Measurements from ENCODE around the gene SPECC1.
A peak's percentile ranks its signal among the peaks of the same experiment; 100 is the strongest.
"Not testable (repeated sequence)": the region's sequence is repeated elsewhere in the genome, so short reads cannot be mapped to it uniquely, and the experiment has no call there.

SPECC1 gene

DNA sequence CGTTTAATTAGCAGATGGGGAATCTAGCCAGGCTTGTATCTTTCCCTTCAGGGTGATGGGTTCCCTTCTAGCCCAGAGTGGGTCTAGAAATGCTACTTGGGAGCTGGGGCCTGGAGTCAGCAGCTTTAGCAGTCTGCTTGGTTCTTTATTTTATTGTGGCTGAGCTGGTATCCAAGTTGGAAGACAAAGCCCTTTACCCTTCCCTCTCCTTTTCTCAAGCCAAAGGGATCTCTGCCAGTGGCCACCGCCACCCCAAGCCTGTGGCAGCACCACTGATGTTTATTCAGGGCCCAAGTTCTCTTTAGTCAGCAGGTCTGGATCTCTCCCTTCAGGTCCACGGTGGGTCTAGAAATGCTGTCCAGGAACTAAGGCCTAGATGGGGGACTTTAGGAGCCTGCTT lies 215.2 kb downstream of the SPECC1 start:
- Histone ChIP-seq H3K4me3 (replicated peaks; ENCODE audit: low read depth, low read length) (no peak overlapping the region), H3K27me3 (replicated peaks; ENCODE audit: control insufficient read depth, insufficient read depth, low read length) (no peaks in the 10 kb centered on the region), H3K36me3 (ENCODE audit: control insufficient read depth, insufficient read depth, low read length) (peaks cover 6% of the 10 kb centered on the region)
- DNase-seq (ENCODE audit: extremely low read depth, insufficient read length) = no peak
- TF ChIP-seq, protein P1, sequence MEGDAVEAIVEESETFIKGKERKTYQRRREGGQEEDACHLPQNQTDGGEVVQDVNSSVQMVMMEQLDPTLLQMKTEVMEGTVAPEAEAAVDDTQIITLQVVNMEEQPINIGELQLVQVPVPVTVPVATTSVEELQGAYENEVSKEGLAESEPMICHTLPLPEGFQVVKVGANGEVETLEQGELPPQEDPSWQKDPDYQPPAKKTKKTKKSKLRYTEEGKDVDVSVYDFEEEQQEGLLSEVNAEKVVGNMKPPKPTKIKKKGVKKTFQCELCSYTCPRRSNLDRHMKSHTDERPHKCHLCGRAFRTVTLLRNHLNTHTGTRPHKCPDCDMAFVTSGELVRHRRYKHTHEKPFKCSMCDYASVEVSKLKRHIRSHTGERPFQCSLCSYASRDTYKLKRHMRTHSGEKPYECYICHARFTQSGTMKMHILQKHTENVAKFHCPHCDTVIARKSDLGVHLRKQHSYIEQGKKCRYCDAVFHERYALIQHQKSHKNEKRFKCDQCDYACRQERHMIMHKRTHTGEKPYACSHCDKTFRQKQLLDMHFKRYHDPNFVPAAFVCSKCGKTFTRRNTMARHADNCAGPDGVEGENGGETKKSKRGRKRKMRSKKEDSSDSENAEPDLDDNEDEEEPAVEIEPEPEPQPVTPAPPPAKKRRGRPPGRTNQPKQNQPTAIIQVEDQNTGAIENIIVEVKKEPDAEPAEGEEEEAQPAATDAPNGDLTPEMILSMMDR (IDR thresholded peaks at IDR 0.05; ENCODE audit: insufficient read depth, low read length, poor library complexity, severe bottlenecking) = no peak

DNA sequence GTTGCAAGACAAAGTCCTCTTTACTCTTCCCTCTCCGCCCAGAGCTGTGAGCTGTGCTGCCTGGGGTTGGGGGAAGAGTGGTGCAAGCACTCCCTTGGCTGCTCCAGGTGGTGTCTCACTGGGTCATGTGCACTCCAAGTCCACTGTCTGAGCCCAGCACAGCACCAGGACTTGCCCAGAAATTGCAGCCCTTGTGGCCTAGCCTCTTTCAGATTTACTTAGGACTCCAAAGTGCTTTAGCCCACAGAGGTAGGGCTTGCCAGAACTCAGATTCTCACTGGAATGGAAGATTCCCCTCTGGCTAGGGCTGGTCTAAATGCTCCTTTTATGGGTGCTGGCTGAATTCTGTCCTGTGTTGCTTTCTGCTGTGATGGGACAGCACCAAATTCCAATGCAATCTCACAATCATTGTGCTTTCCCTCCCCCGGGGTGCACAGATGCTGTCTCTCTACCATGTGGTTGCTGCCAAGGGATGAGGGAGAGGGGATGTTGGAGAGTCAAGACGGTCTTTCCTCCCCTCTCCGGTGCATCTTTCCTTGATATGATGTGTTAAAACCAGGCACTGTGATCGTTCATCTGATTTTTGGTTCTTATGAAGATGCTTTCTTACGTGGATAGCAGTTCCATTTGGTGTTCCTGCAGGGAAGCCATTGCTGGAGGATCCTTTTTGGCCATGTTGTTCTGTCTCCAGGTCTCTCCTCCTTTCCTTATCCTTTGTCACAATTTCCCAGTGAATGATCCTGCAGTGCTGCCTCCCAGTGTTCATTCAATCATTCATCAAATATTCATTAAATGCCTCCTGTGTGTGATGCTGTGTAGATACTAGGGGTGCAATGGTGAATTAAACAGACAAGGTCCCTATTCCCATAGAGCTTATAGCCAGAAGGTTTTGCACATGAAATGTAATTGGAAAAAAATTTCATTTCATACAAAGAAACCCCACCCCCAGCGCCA lies 216.3 kb downstream of the SPECC1 start:
- TF ChIP-seq, protein P1 (IDR thresholded peaks at IDR 0.05; ENCODE audit: insufficient read depth, low read length, poor library complexity, severe bottlenecking) = no peak
- no peaks in the 10 kb centered on the region for H3K27me3 ChIP-seq (replicated peaks; ENCODE audit: control insufficient read depth, insufficient read depth, low read length)
- H3K4me3 ChIP-seq (replicated peaks; ENCODE audit: low read depth, low read length) = no peak overlapping the region
- DNase-seq (ENCODE audit: extremely low read depth, insufficient read length) = no peak
- H3K36me3 ChIP-seq (ENCODE audit: control insufficient read depth, insufficient read depth, low read length) = peaks cover 6% of the 10 kb centered on the region

DNA sequence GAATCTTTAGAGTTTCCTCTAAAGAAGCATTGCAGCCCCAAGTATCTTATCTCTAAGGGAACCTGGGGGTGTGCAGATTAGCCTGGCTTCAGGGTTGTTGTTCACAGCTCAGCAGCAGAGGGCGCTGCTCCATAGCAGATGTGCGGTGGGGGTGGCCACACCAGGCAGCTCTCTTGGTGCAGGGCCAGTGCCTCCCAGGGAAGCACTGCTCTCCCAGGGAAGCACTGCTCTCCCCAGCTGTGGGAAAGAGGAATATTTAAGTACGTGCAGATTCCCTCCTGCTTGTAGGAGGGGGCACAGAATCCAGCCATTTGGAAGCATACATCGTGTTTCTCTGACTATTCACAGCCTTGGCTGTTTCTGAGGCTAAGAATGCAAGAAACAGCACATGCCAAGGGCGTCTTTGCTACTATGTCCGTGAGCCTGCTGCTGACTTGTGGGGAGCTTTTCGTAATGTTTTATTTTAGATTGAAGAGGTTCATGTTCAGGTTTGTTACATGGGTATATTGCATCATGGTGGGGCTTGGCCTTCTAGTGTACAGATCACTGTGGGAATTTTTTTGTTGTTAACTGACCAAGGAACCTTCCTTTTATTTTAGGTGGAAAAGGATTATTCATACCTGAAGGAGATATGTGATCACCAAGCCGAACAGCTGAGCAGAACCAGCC lies 217.8 kb downstream of the SPECC1 start:
- DNase-seq (ENCODE audit: extremely low read depth, insufficient read length) = peak; percentile 22
- no peaks in the 10 kb centered on the region for H3K27me3 ChIP-seq (replicated peaks; ENCODE audit: control insufficient read depth, insufficient read depth, low read length)
- no peak overlapping the region for H3K4me3 ChIP-seq (replicated peaks; ENCODE audit: low read depth, low read length)
- TF ChIP-seq, protein P1 (IDR thresholded peaks at IDR 0.05; ENCODE audit: insufficient read depth, low read length, poor library complexity, severe bottlenecking) = peak; percentile 85
- peaks cover 7% of the 10 kb centered on the region for H3K36me3 ChIP-seq (ENCODE audit: control insufficient read depth, insufficient read depth, low read length)

DNA sequence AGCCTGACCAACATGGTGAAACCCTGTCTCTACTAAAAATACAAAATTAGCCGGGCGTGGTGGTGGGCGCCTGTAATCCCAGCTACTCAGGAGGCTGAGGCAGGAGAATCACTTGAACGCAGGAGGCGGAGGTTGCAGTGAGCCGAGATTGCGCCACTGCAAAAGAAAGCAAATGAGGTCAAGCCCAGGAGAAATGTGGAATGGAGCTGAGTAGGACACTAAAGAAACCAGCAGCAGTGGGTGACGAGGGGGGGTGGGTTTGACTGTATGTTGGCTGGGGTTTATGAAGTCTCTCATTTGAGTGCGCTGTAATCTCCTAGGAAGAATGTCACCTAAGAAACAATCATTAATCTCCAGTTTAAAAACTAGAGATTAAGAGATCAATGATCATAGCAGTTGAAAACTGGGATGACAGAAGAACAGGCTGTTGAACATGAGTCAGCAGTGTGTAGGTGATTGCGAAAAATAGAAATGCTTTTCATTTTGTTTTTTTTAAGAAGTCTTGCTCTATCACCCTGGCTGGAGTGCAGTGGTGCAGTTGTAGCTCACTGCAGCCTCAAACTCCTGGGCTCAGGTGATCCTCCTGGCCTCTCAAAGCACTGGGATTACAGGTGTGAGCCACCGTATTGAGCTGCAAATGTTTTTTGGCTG lies 218.7 kb downstream of the SPECC1 start:
- DNase-seq (ENCODE audit: extremely low read depth, insufficient read length); H3K36me3 ChIP-seq (ENCODE audit: control insufficient read depth, insufficient read depth, low read length); H3K27me3 ChIP-seq (replicated peaks; ENCODE audit: control insufficient read depth, insufficient read depth, low read length); H3K4me3 ChIP-seq (replicated peaks; ENCODE audit: low read depth, low read length): not testable (repeated sequence)

DNA sequence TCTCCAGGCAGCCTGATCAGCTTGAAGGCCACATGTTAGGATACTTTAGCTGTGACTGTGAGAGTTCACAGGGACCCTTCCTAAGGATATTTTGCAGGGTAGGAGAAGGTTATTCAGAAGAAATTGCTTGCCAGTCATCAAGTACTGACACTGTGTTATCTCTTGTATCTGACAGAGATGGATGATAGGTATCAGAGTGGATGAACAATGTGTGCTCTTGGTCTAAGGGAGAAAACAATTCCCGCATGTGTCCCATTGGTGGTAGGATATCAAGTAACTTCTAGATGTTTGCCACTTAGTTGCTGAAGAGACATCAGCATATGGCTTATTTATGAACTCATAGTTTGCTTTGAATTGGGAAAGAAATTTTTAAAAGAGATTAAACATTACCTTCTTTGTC lies 219.3 kb downstream of the SPECC1 start:
- Histone ChIP-seq H3K36me3 (ENCODE audit: control insufficient read depth, insufficient read depth, low read length) (peaks cover 7% of the 10 kb centered on the region), H3K27me3 (replicated peaks; ENCODE audit: control insufficient read depth, insufficient read depth, low read length) (no peaks in the 10 kb centered on the region), H3K4me3 (replicated peaks; ENCODE audit: low read depth, low read length) (no peak overlapping the region)
- TF ChIP-seq, protein P1 (IDR thresholded peaks at IDR 0.05; ENCODE audit: insufficient read depth, low read length, poor library complexity, severe bottlenecking) = no peak
- DNase-seq (ENCODE audit: extremely low read depth, insufficient read length) = no peak

DNA sequence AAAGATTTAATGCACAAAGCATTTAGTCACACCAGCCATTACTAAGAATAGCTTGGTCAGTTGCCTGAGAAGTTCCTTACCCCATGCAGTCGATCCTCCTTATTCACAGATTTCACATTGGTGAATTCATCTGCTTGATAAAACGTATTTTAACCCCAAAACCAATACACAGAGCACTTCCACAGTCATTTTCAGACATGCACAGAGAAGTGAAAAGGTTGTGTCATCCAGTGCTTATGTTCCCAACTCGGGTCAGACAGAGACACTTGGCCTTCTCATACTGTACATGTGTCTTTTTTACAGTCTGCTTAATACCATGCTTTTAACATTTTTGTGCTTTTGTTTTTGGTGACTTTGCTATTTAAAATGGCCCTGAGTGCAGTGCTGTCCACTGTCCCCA lies 219.7 kb downstream of the SPECC1 start:
- no peak overlapping the region for H3K4me3 ChIP-seq (replicated peaks; ENCODE audit: low read depth, low read length)
- H3K36me3 ChIP-seq (ENCODE audit: control insufficient read depth, insufficient read depth, low read length) = peaks cover 9% of the 10 kb centered on the region
- no peak for DNase-seq (ENCODE audit: extremely low read depth, insufficient read length)
- TF ChIP-seq, protein P1 (IDR thresholded peaks at IDR 0.05; ENCODE audit: insufficient read depth, low read length, poor library complexity, severe bottlenecking) = no peak
- no peaks in the 10 kb centered on the region for H3K27me3 ChIP-seq (replicated peaks; ENCODE audit: control insufficient read depth, insufficient read depth, low read length)
